Activated CD4-positive, alpha-beta T cell treated with anti-CD3 and anti-CD28 coated beads for 36 hours (primary cell): ENCODE results near the gene AQP2. TPM values are rescaled to one million over a fixed set of nuclear protein-coding genes. Genes with fewer than 3 reads are reported as not detected.

ENCODE experiments used
- ATAC-seq: fragments of 200-7000 bp; cut with Tn5 transposase; one replicate; pipeline ENCODE4 v1.10.0; 2021; ENCODE audit warnings: mild to moderate bottlenecking, moderate library complexity
- CTCF ChIA-PET: fragments of 350-600 bp; sonication (Branson Sonifier 250); formaldehyde crosslinking; loops from one replicate; lab custom pipeline; 2021; ENCODE audit warnings: antibody characterized with exemption; lab: Charles Lee
- POLR2A ChIA-PET: fragments of 350-600 bp; sonication (Branson Sonifier 250); formaldehyde crosslinking; loops from one replicate; lab custom pipeline; 2021; ENCODE audit warnings: antibody characterized with exemption, inconsistent platforms; lab: Charles Lee
- DNase-seq: peaks from one replicate; pipeline ENCODE4 v3.0.0-alpha.2; 2020
- H3K27ac Mint-ChIP-seq: one replicate; pipeline ENCODE4 v1.8.0; 2021; ENCODE audit warnings: mixed read lengths
- H3K27me3 Mint-ChIP-seq: one replicate; pipeline ENCODE4 v1.8.0; 2021; ENCODE audit warnings: mixed read lengths
- H3K36me3 Mint-ChIP-seq: one replicate; pipeline ENCODE4 v1.8.0; 2021; ENCODE audit warnings: low read depth, mixed read lengths
- H3K4me1 Mint-ChIP-seq: one replicate; pipeline ENCODE4 v1.8.0; 2021; ENCODE audit warnings: mixed read lengths
- H3K4me3 Mint-ChIP-seq: one replicate; pipeline ENCODE4 v1.8.0; 2021; ENCODE audit warnings: mild to moderate bottlenecking, moderate library complexity, mixed read lengths
- H3K9me3 Mint-ChIP-seq: one replicate; pipeline ENCODE4 v1.8.0; 2021; ENCODE audit warnings: low read depth, mixed read lengths
- intact Hi-C, 2 experiments: fragments of 100-400 bp; cut with DNase I in 1 of 2; cut with micrococcal nuclease in 1 of 2; formaldehyde crosslinking; loops; one replicate each; pipeline versions ENCODE4 v1.14.2 to v1.15.1; 2022 to 2024; cut with DNase I, micrococcal nuclease
- total RNA-seq, 2 experiments: library from RNA; stranded (reverse); gene quantifications; one replicate each; pipeline ENCODE4 v1.2.3, GENCODE V29; 2021

The AQP2 gene
- total RNA-seq, 2 experiments from 2014 or later: not detected

DNA sequence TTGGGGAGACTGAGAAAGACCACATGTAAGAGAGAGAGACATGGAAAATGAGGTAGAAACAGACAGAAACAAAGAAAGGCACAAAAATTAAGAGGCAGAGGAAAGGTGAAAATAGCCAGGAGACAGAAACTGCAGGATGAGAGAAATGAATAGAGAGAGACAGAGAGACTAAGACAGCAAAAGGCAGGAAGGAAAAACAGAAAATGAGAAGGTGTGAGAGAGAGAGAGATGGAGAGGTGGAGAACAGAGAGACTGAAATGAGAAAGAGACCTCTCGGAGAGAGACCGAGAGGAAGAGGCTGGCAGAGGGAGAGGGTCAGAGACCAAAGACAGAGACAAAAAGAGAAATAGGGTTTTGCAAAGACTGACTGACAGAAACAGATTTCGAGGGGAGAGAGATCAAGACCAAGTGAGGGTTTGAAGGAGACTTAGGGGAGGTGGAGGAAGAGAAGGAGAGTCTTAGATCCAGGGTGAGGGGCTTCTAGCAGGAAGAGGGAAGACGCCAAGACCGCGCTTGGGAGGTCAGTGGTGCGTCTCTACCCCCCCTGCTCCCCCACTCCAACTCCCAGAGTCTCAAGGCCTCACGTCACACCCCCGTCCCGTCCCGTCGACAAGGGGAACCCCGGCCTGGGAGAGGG lies 10.1 kb downstream of the AQP2 start:
- H3K27me3 Mint-ChIP-seq: peaks cover 60% of the 10 kb centered on the region
- H3K27ac Mint-ChIP-seq: no peak overlapping the region
- ChIA-PET POLR2A (no interaction called here), CTCF (interaction anchor here (0.8 to 2.3 kb wide), 4 partner anchors 9 to 96 kb away, joined by 3 to 14 read pairs (median 3); no protein-coding TSS in a partner anchor)
- H3K4me1 Mint-ChIP-seq: peaks cover 5% of the 10 kb centered on the region
- no peaks in the 10 kb centered on the region for H3K9me3 Mint-ChIP-seq
- H3K4me3 Mint-ChIP-seq: no peak overlapping the region
- DNase-seq (no peak), ATAC-seq (no peak)
- no peaks in the 10 kb centered on the region for H3K36me3 Mint-ChIP-seq
- intact Hi-C loops: no loop called here

DNA sequence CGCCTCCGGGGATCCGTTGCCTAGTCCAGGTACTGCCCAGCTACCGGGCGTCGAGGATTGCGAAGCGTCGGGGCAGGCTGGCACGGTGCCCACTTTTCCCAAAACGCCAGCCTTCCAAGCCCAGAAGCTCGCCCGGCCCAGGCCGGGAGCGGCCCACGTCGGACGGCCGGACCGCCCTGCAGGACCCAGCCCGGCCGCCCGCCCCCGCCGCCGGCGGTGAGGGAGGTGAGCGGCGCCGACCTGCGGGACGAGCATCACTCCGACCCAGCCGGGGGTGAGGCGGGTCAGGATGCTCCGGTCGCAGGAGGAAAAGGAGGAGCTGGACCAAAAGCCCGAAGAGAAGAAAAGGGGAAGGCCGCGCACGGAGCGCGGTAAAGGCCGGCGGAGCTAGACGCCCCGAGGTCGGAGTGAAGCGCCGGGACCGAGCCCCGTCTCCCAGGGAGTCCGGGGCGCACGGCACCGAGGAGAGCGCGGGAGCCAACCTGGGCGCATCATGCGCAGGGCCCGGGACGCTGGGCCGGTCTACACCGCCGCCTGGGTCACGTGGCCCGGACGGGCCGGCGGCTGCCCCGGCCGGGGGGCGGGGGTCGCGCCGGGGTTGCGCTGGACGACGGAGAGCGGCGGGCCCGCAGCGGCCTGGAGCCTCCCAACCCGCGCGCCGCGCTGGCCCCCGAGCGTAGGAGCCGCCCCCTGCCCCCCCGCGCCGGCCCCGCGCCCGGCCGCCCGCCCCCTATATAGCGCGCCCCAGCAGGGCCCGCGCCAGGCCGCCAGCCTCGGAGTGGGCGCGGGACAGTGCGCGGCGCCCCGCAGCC lies 10.8 kb downstream of the AQP2 start, which contains the start of gene AQP5:
Gene AQP5, plus strand, starts transcription at position 762 of the 812 bp plus-strand sequence. CDS start 146 bp downstream, outside the sequence.
- CTCF ChIA-PET: interaction anchor here (0.7 to 1.4 kb wide), 3 partner anchors 60 to 96 kb away, joined by 3 read pairs; no protein-coding TSS in a partner anchor
- ATAC-seq (peak; percentile 36), DNase-seq (no peak)
- Mint-ChIP-seq H3K27me3 (peaks cover 64% of the 10 kb centered on the region), H3K4me3 (no peak within 1 kb of the TSS), H3K4me1 (peaks cover 5% of the 10 kb centered on the region), H3K27ac (no peak within 1 kb of the TSS), H3K36me3 (no peaks in the 10 kb centered on the region), H3K9me3 (no peaks in the 10 kb centered on the region)
- intact Hi-C loops: no loop called here
- POLR2A ChIA-PET: no interaction called here

DNA sequence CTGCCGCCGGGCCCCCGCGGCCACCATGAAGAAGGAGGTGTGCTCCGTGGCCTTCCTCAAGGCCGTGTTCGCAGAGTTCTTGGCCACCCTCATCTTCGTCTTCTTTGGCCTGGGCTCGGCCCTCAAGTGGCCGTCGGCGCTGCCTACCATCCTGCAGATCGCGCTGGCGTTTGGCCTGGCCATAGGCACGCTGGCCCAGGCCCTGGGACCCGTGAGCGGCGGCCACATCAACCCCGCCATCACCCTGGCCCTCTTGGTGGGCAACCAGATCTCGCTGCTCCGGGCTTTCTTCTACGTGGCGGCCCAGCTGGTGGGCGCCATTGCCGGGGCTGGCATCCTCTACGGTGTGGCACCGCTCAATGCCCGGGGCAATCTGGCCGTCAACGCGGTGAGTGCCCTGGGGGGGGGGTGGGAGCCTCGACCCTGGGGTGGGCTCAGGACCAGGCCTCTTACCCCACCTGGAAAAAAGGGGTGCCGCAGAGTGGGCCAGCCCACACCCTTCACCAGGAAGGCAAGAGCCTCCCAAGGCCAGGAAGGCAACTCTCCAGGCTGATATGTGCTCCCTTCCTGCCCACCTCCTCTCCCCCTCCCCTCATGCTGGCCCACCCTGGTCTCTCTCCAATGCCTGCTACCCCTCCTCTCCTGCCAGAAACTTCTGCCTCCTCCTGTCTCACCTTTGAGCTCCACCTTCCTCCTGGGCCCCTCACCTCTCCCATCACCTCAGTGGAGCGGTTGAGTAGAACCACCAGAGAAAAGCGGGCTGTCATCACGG lies 11.6 kb downstream of the AQP2 start:
- ATAC-seq: no peak
- H3K4me3 Mint-ChIP-seq: no peak overlapping the region
- POLR2A ChIA-PET: no interaction called here

DNA sequence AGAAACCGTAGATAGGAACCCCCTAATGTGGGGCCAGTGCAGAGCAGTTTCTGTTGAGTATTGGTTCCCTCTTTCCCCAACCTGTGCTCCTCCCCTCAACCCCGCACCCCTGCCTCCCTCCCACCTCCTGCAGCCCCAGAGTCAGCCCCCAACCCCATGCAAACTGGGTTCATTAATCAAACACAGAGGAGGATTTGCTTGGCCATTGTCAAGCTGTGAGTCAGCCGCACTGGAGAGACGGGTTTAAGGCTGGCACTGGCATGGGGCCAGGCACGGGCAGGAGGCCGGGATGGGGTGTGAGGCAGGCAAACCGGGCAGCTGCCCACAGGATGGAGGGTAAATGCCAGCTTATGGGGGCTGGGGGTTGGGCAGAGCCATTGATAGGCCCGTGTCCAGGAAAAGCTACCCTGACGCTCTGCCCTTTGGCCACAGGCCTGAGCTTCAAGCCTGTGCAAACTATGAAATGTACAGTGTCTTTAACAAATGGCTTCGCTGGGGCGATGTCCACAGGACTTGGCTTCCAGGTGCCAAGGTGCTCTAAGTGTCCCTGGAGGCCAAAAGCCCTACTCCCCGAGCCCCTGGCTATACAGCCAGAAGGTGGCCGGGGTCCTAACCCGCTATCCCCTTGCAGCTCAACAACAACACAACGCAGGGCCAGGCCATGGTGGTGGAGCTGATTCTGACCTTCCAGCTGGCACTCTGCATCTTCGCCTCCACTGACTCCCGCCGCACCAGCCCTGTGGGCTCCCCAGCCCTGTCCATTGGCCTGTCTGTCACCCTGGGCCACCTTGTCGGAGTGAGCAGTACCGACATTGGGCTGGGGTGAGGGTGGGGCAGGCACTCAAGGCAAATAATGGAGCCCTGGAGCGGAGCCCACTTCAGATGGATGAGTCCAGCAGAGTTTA lies 12.6 kb downstream of the AQP2 start:
- intact Hi-C loops: no loop called here
- ATAC-seq: no peak
- no peaks in the 10 kb centered on the region for H3K9me3 Mint-ChIP-seq
- no peak overlapping the region for H3K4me3 Mint-ChIP-seq
- DNase-seq: no peak
- CTCF ChIA-PET: interaction anchor here (0.6 to 1.8 kb wide), 9 partner anchors 15 to 125 kb away, joined by 3 to 7 read pairs (median 3); no protein-coding TSS in a partner anchor
- POLR2A ChIA-PET: no interaction called here
- no peak overlapping the region for H3K27ac Mint-ChIP-seq
- H3K4me1 Mint-ChIP-seq: peaks cover 5% of the 10 kb centered on the region
- H3K27me3 Mint-ChIP-seq: peaks cover 53% of the 10 kb centered on the region
- H3K36me3 Mint-ChIP-seq: no peaks in the 10 kb centered on the region

More for the DNA sequence above, 11.6 kb downstream of the AQP2 start:
- H3K27me3 Mint-ChIP-seq: peaks cover 60% of the 10 kb centered on the region
- no peaks in the 10 kb centered on the region for H3K9me3 Mint-ChIP-seq
- no peak overlapping the region for H3K27ac Mint-ChIP-seq
- intact Hi-C loops: no loop called here
- CTCF ChIA-PET: interaction anchor here (0.8 to 1.8 kb wide), 4 partner anchors 17 to 108 kb away, joined by 3 to 7 read pairs (median 5); no protein-coding TSS in a partner anchor
- no peak for DNase-seq
- no peaks in the 10 kb centered on the region for H3K36me3 Mint-ChIP-seq
- peaks cover 5% of the 10 kb centered on the region for H3K4me1 Mint-ChIP-seq

DNA sequence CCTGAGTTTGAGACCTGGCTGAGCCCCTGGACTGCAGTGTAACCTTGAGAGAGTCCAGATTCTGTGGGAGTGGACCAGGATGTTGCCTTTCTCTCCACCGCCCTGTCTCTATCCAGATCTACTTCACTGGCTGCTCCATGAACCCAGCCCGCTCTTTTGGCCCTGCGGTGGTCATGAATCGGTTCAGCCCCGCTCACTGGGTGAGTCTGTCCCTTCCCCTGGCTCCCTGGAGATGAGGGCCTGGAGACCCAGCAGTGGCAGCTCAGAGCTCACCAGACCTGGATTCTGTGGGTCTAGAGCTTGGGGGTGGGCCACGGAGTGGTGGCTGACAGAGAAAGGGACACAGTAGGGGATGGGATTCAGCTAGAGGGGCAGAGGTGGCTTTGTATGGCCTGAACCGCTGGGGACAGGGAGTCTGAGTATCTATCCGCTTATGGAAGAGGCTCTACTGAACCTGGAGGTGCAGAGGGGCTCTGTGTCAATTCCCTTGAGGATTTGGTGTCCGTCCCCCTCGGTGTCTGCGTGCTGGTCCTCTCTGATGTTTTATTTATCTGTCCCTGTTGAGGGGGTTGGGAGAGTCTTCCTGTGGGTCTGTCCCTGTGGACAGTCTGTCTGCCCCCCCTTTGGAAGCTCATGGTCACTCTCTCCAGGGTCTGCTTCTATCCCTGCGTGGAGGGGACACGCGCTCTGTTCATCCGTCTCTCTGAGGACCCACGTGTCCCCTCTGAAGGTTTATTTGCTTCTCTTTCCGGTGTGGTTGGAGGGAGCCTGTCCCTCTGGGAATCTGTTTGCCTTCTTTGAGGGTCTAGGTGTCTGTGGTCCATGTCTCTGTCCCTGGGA lies 13.7 kb downstream of the AQP2 start:
- no peak for ATAC-seq
- Mint-ChIP-seq H3K4me1 (peaks cover 5% of the 10 kb centered on the region), H3K27ac (no peak overlapping the region), H3K36me3 (no peaks in the 10 kb centered on the region), H3K9me3 (no peaks in the 10 kb centered on the region), H3K4me3 (no peak overlapping the region), H3K27me3 (peaks cover 48% of the 10 kb centered on the region)
- CTCF ChIA-PET: interaction anchor here (0.9 to 7.1 kb wide), 10 partner anchors 14 to 124 kb away, joined by 3 to 125 read pairs (median 4); no protein-coding TSS in a partner anchor
- intact Hi-C loops: no loop called here
- no peak for DNase-seq
- POLR2A ChIA-PET: no interaction called here

DNA sequence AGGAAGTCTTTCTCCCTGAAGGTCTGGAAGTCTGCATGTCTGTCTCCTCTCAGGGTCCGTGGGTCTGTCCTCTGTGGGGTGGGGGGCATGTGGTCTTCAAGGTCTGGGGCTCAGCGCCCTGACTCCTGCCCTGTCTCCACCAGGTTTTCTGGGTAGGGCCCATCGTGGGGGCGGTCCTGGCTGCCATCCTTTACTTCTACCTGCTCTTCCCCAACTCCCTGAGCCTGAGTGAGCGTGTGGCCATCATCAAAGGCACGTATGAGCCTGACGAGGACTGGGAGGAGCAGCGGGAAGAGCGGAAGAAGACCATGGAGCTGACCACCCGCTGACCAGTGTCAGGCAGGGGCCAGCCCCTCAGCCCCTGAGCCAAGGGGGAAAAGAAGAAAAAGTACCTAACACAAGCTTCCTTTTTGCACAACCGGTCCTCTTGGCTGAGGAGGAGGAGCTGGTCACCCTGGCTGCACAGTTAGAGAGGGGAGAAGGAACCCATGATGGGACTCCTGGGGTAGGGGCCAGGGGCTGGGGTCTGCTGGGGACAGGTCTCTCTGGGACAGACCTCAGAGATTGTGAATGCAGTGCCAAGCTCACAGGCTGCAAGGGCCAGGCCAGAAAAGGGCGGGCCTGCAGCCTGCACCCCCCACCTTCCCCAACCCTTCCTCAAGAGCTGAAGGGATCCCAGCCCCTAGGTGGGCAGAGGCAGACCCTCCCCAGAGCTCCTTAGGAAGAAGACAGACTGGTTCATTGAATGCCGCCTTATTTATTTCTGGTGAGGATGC lies 14.5 kb downstream of the AQP2 start:
- H3K27me3 Mint-ChIP-seq: peaks cover 42% of the 10 kb centered on the region
- ATAC-seq: no peak

DNA sequence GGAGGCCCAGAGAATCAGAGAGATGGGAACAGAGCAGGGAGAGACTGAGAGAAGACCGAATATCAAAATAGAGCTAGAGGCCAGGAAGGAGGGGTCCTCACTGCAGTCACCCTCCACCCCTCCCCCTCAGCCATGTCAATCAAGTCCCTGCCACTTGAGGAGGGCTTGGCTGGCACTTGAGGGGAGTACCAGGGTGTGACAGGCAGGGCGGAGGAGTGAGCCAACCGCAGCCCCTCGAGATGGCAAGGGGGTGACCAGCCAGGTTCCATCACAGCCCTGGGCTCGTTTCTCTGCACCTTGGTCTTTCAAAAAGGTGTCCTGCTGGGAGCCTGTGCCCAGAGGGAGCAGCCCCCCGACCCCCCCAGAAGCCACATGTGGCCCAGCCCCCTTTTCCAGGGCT lies 15.3 kb downstream of the AQP2 start:
- ChIA-PET CTCF (interaction anchor here (0.5 to 7.1 kb wide), 26 partner anchors 10 to 672 kb away, joined by 3 to 125 read pairs (median 11); partner anchors contain the start of genes COX14 and RACGAP1), POLR2A (no interaction called here)
- ATAC-seq: no peak
- no peak for DNase-seq
- no peaks in the 10 kb centered on the region for H3K9me3 Mint-ChIP-seq
- no peak overlapping the region for H3K4me3 Mint-ChIP-seq
- no peaks in the 10 kb centered on the region for H3K4me1 Mint-ChIP-seq
- no peaks in the 10 kb centered on the region for H3K36me3 Mint-ChIP-seq
- peaks cover 34% of the 10 kb centered on the region for H3K27me3 Mint-ChIP-seq
- H3K27ac Mint-ChIP-seq: no peak overlapping the region
- intact Hi-C loops: loop anchor here in 1 of 2 experiments (2.0 kb wide), 1 partner anchor 99 kb away; no protein-coding TSS in a partner anchor

More for the DNA sequence above, 14.5 kb downstream of the AQP2 start:
- POLR2A ChIA-PET: no interaction called here
- H3K9me3 Mint-ChIP-seq: no peaks in the 10 kb centered on the region
- CTCF ChIA-PET: interaction anchor here (0.9 to 7.1 kb wide), 9 partner anchors 18 to 113 kb away, joined by 3 to 125 read pairs (median 36); no protein-coding TSS in a partner anchor
- peaks cover 5% of the 10 kb centered on the region for H3K4me1 Mint-ChIP-seq
- no peak for DNase-seq
- no peaks in the 10 kb centered on the region for H3K36me3 Mint-ChIP-seq
- intact Hi-C loops: no loop called here
- no peak overlapping the region for H3K27ac Mint-ChIP-seq
- H3K4me3 Mint-ChIP-seq: no peak overlapping the region

DNA sequence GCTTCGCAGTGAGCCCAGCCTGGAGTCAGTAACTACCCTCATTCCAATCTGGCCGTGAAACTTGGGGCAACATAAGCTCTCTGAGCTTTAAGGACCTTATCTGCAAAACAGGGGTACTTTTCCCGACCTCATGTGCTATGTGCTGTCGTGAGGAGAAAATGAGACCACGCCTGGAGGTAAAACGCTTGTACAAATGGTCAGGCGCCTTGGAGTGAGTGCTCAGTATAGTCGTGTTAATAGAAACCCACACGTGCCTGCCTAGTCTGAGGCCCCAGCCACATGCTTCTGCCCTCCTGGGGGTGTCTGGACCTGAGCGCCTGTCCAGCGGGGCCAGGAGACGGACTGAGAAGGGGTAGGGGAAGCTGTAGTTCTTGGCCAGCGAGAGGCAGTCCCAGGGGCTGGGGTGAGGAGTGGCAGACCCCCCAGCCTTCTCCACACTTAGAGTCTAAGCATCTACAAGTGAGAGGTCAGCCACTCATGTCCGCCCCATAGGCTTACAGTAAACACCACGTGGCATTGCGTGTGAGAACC lies 16.0 kb downstream of the AQP2 start:
- Mint-ChIP-seq H3K36me3 (no peaks in the 10 kb centered on the region), H3K27me3 (peaks cover 34% of the 10 kb centered on the region), H3K27ac (no peak overlapping the region), H3K4me3 (no peak overlapping the region), H3K9me3 (no peaks in the 10 kb centered on the region), H3K4me1 (no peaks in the 10 kb centered on the region)
- no peak for ATAC-seq
- ChIA-PET POLR2A (interaction anchor here (1.1 kb wide), 1 partner anchor 145 kb away, joined by 3 read pairs; the partner anchor contains the start of gene COX14), CTCF (interaction anchor here (0.5 to 7.1 kb wide), 50 partner anchors 8 to 673 kb away, joined by 3 to 125 read pairs (median 6); partner anchors contain the start of genes AQP2, COX14, RACGAP1 and SMARCD1)
- no peak for DNase-seq
- intact Hi-C loops: loop anchor here (1.0 to 2.0 kb wide), 6 partner anchors 21 to 104 kb away; no protein-coding TSS in a partner anchor
